SK-N-SH (cell line): ENCODE results near the gene TMEM161A. TPM values are rescaled to one million over a fixed set of nuclear protein-coding genes. Genes with fewer than 3 reads are reported as not detected.

Experiments used
- CTCF ChIA-PET: fragments of 300-600, 350-600 bp; formaldehyde crosslinking; extraction: SDS; loops from one replicate; lab custom pipeline; 2021; lab: Yijun Ruan, JAX
- POLR2A ChIA-PET: fragments of 350-600 bp; sonication (Branson Sonifier 250); formaldehyde crosslinking; extraction: SDS; loops from one replicate; lab custom pipeline; 2020; ENCODE audit warnings: antibody characterized with exemption, inconsistent platforms; lab: Yijun Ruan, JAX
- DNase-seq: peaks from one replicate; pipeline ENCODE4 v3.0.0; 2012
- H2AFZ ChIP-seq: fragments of 200-600 bp; sonication (generic); 2 replicates; pipeline ENCODE4 v1.8.1; 2016; ENCODE audit warnings: antibody characterized with exemption, mild to moderate bottlenecking, low read depth
- H3F3A ChIP-seq: fragments of 200-600 bp; sonication (generic); replicated peaks from 2 replicates; pipeline ENCODE3; 2016; ENCODE audit warnings: antibody characterized with exemption, mild to moderate bottlenecking; ENCODE audit not compliant: insufficient read depth
- H3K27ac ChIP-seq, 2 experiments: fragments of 200-500 bp in 1 of 2; fragments of 200-600 bp in 1 of 2; sonication (Bioruptor generic) in 1 of 2; sonication (generic), shearing (Covaris generic) in 1 of 2; 2 replicates each; pipeline versions ENCODE4 v1.5.1 to v1.6.1; 2014 to 2016; ENCODE audit warnings: low read depth in 2 of 2, inconsistent platforms in 1 of 2, low read length in 1 of 2, mild to moderate bottlenecking in 1 of 2, mixed read lengths in 1 of 2
- H3K27me3 ChIP-seq: fragments of 200-600 bp; sonication (generic), shearing (Covaris generic); 2 replicates; pipeline ENCODE4 v1.6.1; 2016; ENCODE audit warnings: mixed run types; ENCODE audit not compliant: insufficient read depth
- H3K36me3 ChIP-seq, 2 experiments: fragments of 200-500 bp in 1 of 2; fragments of 200-600 bp in 1 of 2; sonication (Bioruptor generic) in 1 of 2; sonication (generic) in 1 of 2; replicated peaks in 1 of 2; 2 replicates each; pipeline versions ENCODE3 to v1.5.1; 2014 to 2016; ENCODE audit warnings: low read length in 1 of 2, mild to moderate bottlenecking in 1 of 2; ENCODE audit not compliant: insufficient read depth in 2 of 2, control insufficient read depth in 1 of 2
- H3K4me1 ChIP-seq, 2 experiments: fragments of 200-500 bp in 1 of 2; fragments of 200-600 bp in 1 of 2; sonication (Bioruptor generic) in 1 of 2; sonication (generic), shearing (Covaris generic) in 1 of 2; 2 replicates each; pipeline versions ENCODE4 v1.5.1 to v1.6.1; 2014 to 2016; ENCODE audit warnings: low read depth in 1 of 2, low read length in 1 of 2, mixed run types in 1 of 2; ENCODE audit not compliant: insufficient read depth in 2 of 2, control insufficient read depth in 1 of 2
- H3K4me2 ChIP-seq: fragments of 200-600 bp; sonication (generic), shearing (Covaris generic); 2 replicates; pipeline ENCODE4 v1.6.1; 2017; ENCODE audit warnings: mixed run types
- H3K4me3 ChIP-seq, 2 experiments: fragments of 200-500 bp in 1 of 2; fragments of 200-600 bp in 1 of 2; sonication (Bioruptor generic) in 1 of 2; sonication (generic), shearing (Covaris generic) in 1 of 2; 2 replicates each; pipeline versions ENCODE4 v1.5.1 to v1.8.1; 2014 to 2016; ENCODE audit warnings: low read depth in 2 of 2, inconsistent platforms in 1 of 2, low read length in 1 of 2, mild to moderate bottlenecking in 1 of 2, mixed read lengths in 1 of 2, moderate library complexity in 1 of 2
- H3K79me2 ChIP-seq: fragments of 200-600 bp; sonication (generic); 2 replicates; pipeline ENCODE4 v1.8.1; 2017; ENCODE audit warnings: mild to moderate bottlenecking; ENCODE audit not compliant: insufficient read depth
- H3K9ac ChIP-seq: fragments of 200-600 bp; sonication (generic); 2 replicates; pipeline ENCODE4 v1.6.1; 2017; ENCODE audit warnings: mixed run types
- H3K9me2 ChIP-seq: fragments of 200-600 bp; sonication (generic); 2 replicates; pipeline ENCODE4 v1.6.1; 2017; ENCODE audit warnings: mixed run types
- H3K9me3 ChIP-seq: fragments of 200-600 bp; sonication (generic); 2 replicates; pipeline ENCODE4 v1.6.1; 2017; ENCODE audit warnings: mixed run types, mild to moderate bottlenecking, moderate library complexity
- H4K20me1 ChIP-seq: fragments of 200-600 bp; sonication (generic); 2 replicates; pipeline ENCODE4 v1.6.1; 2017; ENCODE audit warnings: mild to moderate bottlenecking, mixed run types; ENCODE audit not compliant: insufficient read depth
- ELF1 ChIP-seq: IDR thresholded peaks from 2 replicates; pipeline ENCODE4 v1.4.0; 2012
- EP300 ChIP-seq, 2 experiments: IDR thresholded peaks; 2 replicates each; pipeline versions ENCODE4 v1.4.0 to v1.6.1; 2012; ENCODE audit warnings: borderline replicate concordance in 1 of 2, low read depth in 1 of 2, low read length in 1 of 2
- EZH2phosphoT487 ChIP-seq: fragments of 200-600 bp; sonication (generic); IDR thresholded peaks from 2 replicates; pipeline ENCODE4 v1.6.1; 2017; ENCODE audit warnings: low read depth, mixed run types, mild to moderate bottlenecking, antibody characterized with exemption, moderate library complexity, borderline replicate concordance
- GABPA ChIP-seq: IDR thresholded peaks from 2 replicates; pipeline ENCODE4 v1.4.0; 2012; ENCODE audit warnings: low read depth, mild to moderate bottlenecking
- GATA2 ChIP-seq: sonication (generic); formaldehyde crosslinking; IDR thresholded peaks from 2 replicates; pipeline ENCODE4 v1.5.0; 2020; ENCODE audit warnings: mild to moderate bottlenecking, missing genetic modification reagents
- JUND ChIP-seq: IDR thresholded peaks from 2 replicates; pipeline ENCODE4 v1.4.0; 2012
- MEF2A ChIP-seq: IDR thresholded peaks from 2 replicates; pipeline ENCODE4 v1.4.0; 2012; ENCODE audit warnings: low read depth, borderline replicate concordance
- MXI1 ChIP-seq: IDR thresholded peaks from 2 replicates; pipeline ENCODE4 v1.6.1; 2012; ENCODE audit warnings: mild to moderate bottlenecking, low read depth, low read length, improper control_type of control experiment
- NRF1 ChIP-seq: IDR thresholded peaks from 2 replicates; pipeline ENCODE4 v1.6.1; 2012; ENCODE audit warnings: low read depth, mild to moderate bottlenecking, low read length
- RCOR1 ChIP-seq: fragments of 150-350 bp; IDR thresholded peaks from 2 replicates; pipeline ENCODE4 v1.6.1; 2017; ENCODE audit warnings: antibody characterized with exemption, low read length
- RFX5 ChIP-seq: IDR thresholded peaks from 2 replicates; pipeline ENCODE4 v1.6.1; 2012; ENCODE audit warnings: mild to moderate bottlenecking, improper control_type of control experiment, low read length
- SIN3A ChIP-seq: IDR thresholded peaks from 2 replicates; pipeline ENCODE4 v1.6.1; 2012; ENCODE audit warnings: low read depth, mild to moderate bottlenecking, low read length, moderate library complexity, borderline replicate concordance
- SMC3 ChIP-seq: IDR thresholded peaks from 2 replicates; pipeline ENCODE4 v1.6.1; 2012; ENCODE audit warnings: low read depth, low read length, improper control_type of control experiment
- TAF1 ChIP-seq: IDR thresholded peaks from 2 replicates; pipeline ENCODE4 v1.6.1; 2012; ENCODE audit warnings: low read depth, mild to moderate bottlenecking, low read length, moderate library complexity, borderline replicate concordance
- TCF12 ChIP-seq: IDR thresholded peaks from 2 replicates; pipeline ENCODE4 v1.4.0; 2012
- TEAD4 ChIP-seq: IDR thresholded peaks from 2 replicates; pipeline ENCODE4 v1.4.0; 2012; ENCODE audit warnings: mild to moderate bottlenecking, borderline replicate concordance; ENCODE audit not compliant: insufficient read depth
- WGBS: methylation state at CpG from one replicate; pipeline ENCODE4 v1.1.6; 2017; ENCODE audit warnings: low lambda C conversion rate; 5-methylcytosine and 5-hydroxymethylcytosine counted together
- polyA plus RNA-seq, 3 experiments: library from polyadenylated mRNA; depleted of rRNA; stranded (reverse); fragments of >200 nt; gene quantifications; 2 replicates each; pipeline ENCODE4 v1.2.3, GENCODE V29; 2012
- TF ChIP-seq, protein P1 (sequence below): IDR thresholded peaks from 2 replicates; pipeline ENCODE4; 2012
- TF ChIP-seq, protein P2 (sequence below): IDR thresholded peaks from 2 replicates; pipeline ENCODE4 v1.4.0; 2012; ENCODE audit warnings: low read depth, borderline replicate concordance
- TF ChIP-seq, protein P3 (sequence below): IDR thresholded peaks from 2 replicates; pipeline ENCODE4 v1.6.1; 2012; ENCODE audit warnings: mild to moderate bottlenecking, low read depth, low read length, moderate library complexity

Gene TMEM161A
- polyA plus RNA-seq, 1 of the 3 experiments (the other 2 are of a cell fraction) = 39.3 TPM

DNA sequence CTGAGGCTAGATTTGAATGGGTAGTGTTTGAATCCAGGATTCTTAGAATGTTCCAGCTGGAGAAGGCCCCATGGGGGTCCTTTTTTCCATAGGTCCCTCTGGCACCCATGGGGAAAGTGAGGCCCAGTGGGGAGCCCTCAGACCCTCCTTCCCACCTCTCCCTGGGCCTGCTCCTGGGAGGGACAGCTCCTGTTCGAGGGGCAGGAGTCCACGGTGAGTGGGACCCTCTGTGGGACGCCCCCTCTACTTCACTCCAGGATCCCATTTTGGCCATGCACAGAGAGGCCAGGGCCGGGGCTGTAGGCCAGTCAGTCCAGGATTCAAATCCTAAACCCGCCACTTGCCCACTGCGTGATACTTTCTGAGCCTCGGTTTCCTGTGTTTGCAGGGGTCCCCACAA lies 24.2 kb upstream of the TMEM161A start:
- Histone ChIP-seq H3K79me2 (no peaks in the 10 kb centered on the region), H3K9ac (no peak overlapping the region), H3K36me3 (no peaks in the 10 kb centered on the region), H3K9me3 (no peaks in the 10 kb centered on the region), H3K27me3 (no peaks in the 10 kb centered on the region), H3K4me1 (no peaks in the 10 kb centered on the region), H3F3A (no peaks in the 10 kb centered on the region), H3K4me3 (no peak overlapping the region), H3K4me2 (no peak overlapping the region), H2AFZ (no peak overlapping the region), H3K27ac (no peak overlapping the region), H4K20me1 (no peaks in the 10 kb centered on the region), H3K9me2 (no peaks in the 10 kb centered on the region)
- ChIA-PET POLR2A (no interaction called here), CTCF (interaction anchor here (3.7 to 4.2 kb wide), 2 partner anchors 13 to 16 kb away, joined by 22 to 25 read pairs; no protein-coding TSS in a partner anchor)
- no peak for TF ChIP-seq MEF2A
- TF ChIP-seq JUND = no peak
- no peak for TF ChIP-seq TAF1
- TF ChIP-seq RFX5 = no peak
- no peak for TF ChIP-seq GATA2
- TF ChIP-seq, protein P1, sequence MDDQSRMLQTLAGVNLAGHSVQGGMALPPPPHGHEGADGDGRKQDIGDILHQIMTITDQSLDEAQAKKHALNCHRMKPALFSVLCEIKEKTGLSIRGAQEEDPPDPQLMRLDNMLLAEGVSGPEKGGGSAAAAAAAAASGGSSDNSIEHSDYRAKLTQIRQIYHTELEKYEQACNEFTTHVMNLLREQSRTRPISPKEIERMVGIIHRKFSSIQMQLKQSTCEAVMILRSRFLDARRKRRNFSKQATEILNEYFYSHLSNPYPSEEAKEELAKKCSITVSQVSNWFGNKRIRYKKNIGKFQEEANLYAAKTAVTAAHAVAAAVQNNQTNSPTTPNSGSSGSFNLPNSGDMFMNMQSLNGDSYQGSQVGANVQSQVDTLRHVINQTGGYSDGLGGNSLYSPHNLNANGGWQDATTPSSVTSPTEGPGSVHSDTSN = no peak
- TF ChIP-seq TCF12 = no peak
- TF ChIP-seq MXI1 = no peak
- no peak for TF ChIP-seq GABPA
- no peak for TF ChIP-seq TEAD4
- TF ChIP-seq ELF1 = no peak
- no peak for TF ChIP-seq SIN3A
- no peak for TF ChIP-seq SMC3
- TF ChIP-seq EZH2phosphoT487 = no peak
- no peak for TF ChIP-seq NRF1
- no peak for TF ChIP-seq RCOR1
- TF ChIP-seq, protein P2, sequence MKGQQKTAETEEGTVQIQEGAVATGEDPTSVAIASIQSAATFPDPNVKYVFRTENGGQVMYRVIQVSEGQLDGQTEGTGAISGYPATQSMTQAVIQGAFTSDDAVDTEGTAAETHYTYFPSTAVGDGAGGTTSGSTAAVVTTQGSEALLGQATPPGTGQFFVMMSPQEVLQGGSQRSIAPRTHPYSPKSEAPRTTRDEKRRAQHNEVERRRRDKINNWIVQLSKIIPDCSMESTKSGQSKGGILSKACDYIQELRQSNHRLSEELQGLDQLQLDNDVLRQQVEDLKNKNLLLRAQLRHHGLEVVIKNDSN = no peak
- no peak for TF ChIP-seq EP300 (IDR thresholded peaks at IDR 0.05; ENCODE audit: borderline replicate concordance in 1 of 2, low read depth in 1 of 2, low read length in 1 of 2)
- TF ChIP-seq, protein P3, sequence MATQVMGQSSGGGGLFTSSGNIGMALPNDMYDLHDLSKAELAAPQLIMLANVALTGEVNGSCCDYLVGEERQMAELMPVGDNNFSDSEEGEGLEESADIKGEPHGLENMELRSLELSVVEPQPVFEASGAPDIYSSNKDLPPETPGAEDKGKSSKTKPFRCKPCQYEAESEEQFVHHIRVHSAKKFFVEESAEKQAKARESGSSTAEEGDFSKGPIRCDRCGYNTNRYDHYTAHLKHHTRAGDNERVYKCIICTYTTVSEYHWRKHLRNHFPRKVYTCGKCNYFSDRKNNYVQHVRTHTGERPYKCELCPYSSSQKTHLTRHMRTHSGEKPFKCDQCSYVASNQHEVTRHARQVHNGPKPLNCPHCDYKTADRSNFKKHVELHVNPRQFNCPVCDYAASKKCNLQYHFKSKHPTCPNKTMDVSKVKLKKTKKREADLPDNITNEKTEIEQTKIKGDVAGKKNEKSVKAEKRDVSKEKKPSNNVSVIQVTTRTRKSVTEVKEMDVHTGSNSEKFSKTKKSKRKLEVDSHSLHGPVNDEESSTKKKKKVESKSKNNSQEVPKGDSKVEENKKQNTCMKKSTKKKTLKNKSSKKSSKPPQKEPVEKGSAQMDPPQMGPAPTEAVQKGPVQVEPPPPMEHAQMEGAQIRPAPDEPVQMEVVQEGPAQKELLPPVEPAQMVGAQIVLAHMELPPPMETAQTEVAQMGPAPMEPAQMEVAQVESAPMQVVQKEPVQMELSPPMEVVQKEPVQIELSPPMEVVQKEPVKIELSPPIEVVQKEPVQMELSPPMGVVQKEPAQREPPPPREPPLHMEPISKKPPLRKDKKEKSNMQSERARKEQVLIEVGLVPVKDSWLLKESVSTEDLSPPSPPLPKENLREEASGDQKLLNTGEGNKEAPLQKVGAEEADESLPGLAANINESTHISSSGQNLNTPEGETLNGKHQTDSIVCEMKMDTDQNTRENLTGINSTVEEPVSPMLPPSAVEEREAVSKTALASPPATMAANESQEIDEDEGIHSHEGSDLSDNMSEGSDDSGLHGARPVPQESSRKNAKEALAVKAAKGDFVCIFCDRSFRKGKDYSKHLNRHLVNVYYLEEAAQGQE = no peak
- DNase-seq = no peak
- WGBS = 97% methylated on average over 3 of the region's 7 CpGs
